ENCODE measurements around the gene LHFPL3. TPM values are rescaled to one million over a fixed set of nuclear protein-coding genes. Genes with fewer than 3 reads are reported as not detected.

The LHFPL3 gene
- total and polyA plus RNA-seq, 2 experiments from 2014 or later = 0.24 TPM; not detected in 1

DNA sequence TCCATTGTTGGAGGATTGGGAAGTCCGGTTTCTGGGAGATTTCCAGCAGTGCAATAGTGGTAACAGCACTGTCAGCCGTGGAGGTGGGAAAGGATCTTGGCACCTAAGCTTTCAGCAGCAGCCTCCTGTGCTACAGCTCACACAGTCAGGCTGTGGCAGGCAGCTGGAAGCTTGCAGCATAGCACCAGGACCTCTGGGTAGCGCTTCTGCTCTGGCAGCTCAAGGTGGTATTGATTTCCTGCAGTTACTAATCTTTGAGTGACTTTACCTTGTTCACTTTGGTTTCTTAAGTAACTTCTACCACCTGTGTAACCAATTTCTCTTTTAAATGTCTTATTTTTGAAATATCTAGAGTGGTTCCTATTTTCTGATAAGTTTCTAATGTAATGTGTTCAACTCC is 130.5 kb downstream of the LHFPL3 start:
- ATAC-seq = no peak
- Mint-ChIP-seq H3K9me3 (peaks cover 41% of the 10 kb centered on the region), H3K4me3 (no peak overlapping the region), H3K4me1 (no peaks in the 10 kb centered on the region), H3K36me3 (ENCODE audit: low read depth) (peaks cover 10% of the 10 kb centered on the region; the same call in 1 of the 3 replicates), H3K27ac (no peak overlapping the region), H3K27me3 (ENCODE audit: insufficient read depth, low read depth, poor library complexity) (no peaks in the 10 kb centered on the region)
- Histone ChIP-seq H4K20me1 (replicated peaks; ENCODE audit: insufficient read depth) (no peaks in the 10 kb centered on the region; the same call in 1 of the 2 replicates), H3K27me3 (ENCODE audit: insufficient read depth) (peaks cover 21% of the 10 kb centered on the region), H3K27ac (ENCODE audit: low read depth) (no peak overlapping the region), H3K36me3 (ENCODE audit: insufficient read depth) (no peaks in the 10 kb centered on the region), H3K4me3 (no peak overlapping the region), H3K9me2 (ENCODE audit: insufficient read depth) (no peaks in the 10 kb centered on the region), H3K4me2 (no peak overlapping the region), H3F3A (replicated peaks; ENCODE audit: low read depth) (no peaks in the 10 kb centered on the region), H3K79me2 (replicated peaks; ENCODE audit: insufficient read depth) (no peaks in the 10 kb centered on the region), H2AFZ (no peak overlapping the region), H3K4me1 (ENCODE audit: insufficient read depth) (no peaks in the 10 kb centered on the region)
- no peak for TF ChIP-seq JUNB (IDR thresholded peaks at IDR 0.05; ENCODE audit: unreplicated experiment)
- no peak for TF ChIP-seq ZNF114 (CRISPR knock-in tag; IDR thresholded peaks at IDR 0.05)
- TF ChIP-seq, protein P1, sequence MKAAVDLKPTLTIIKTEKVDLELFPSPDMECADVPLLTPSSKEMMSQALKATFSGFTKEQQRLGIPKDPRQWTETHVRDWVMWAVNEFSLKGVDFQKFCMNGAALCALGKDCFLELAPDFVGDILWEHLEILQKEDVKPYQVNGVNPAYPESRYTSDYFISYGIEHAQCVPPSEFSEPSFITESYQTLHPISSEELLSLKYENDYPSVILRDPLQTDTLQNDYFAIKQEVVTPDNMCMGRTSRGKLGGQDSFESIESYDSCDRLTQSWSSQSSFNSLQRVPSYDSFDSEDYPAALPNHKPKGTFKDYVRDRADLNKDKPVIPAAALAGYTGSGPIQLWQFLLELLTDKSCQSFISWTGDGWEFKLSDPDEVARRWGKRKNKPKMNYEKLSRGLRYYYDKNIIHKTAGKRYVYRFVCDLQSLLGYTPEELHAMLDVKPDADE (IDR thresholded peaks at IDR 0.05) = no peak
- TF ChIP-seq ZNF331 (CRISPR knock-in tag; IDR thresholded peaks at IDR 0.05; ENCODE audit: low read depth) = no peak
- no peak for TF ChIP-seq CREB1 (CRISPR knock-in tag; IDR thresholded peaks at IDR 0.05; ENCODE audit: low read depth)
- TF ChIP-seq POLR2AphosphoS5 (IDR thresholded peaks at IDR 0.05; ENCODE audit: low read depth) = no peak
- no peak for TF ChIP-seq REST (IDR thresholded peaks at IDR 0.05; ENCODE audit: unreplicated experiment)
- TF ChIP-seq, protein P2, sequence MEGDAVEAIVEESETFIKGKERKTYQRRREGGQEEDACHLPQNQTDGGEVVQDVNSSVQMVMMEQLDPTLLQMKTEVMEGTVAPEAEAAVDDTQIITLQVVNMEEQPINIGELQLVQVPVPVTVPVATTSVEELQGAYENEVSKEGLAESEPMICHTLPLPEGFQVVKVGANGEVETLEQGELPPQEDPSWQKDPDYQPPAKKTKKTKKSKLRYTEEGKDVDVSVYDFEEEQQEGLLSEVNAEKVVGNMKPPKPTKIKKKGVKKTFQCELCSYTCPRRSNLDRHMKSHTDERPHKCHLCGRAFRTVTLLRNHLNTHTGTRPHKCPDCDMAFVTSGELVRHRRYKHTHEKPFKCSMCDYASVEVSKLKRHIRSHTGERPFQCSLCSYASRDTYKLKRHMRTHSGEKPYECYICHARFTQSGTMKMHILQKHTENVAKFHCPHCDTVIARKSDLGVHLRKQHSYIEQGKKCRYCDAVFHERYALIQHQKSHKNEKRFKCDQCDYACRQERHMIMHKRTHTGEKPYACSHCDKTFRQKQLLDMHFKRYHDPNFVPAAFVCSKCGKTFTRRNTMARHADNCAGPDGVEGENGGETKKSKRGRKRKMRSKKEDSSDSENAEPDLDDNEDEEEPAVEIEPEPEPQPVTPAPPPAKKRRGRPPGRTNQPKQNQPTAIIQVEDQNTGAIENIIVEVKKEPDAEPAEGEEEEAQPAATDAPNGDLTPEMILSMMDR (conservative IDR thresholded peaks at IDR 0.05; ENCODE audit: low read depth in 2 of 2) = no peak
- TF ChIP-seq NANOG (IDR thresholded peaks at IDR 0.05; ENCODE audit: borderline replicate concordance) = no peak
- no peak for TF ChIP-seq EZH2 (IDR thresholded peaks at IDR 0.05; ENCODE audit: low read depth, unreplicated experiment)
- no peak for TF ChIP-seq STAT1 (IDR thresholded peaks at IDR 0.05; ENCODE audit: unreplicated experiment)
- TF ChIP-seq ZNF462 (CRISPR knock-in tag; IDR thresholded peaks at IDR 0.05) = no peak
- TF ChIP-seq EZH2phosphoT487 (IDR thresholded peaks at IDR 0.05; ENCODE audit: unreplicated experiment) = no peak
- DNase-seq (ENCODE audit: low spot score) = no peak
